Adrenal gland (tissue), 12 donors: ENCODE data around the gene RNF223. TPM values are rescaled to one million over a fixed set of nuclear protein-coding genes. Genes with fewer than 3 reads are reported as not detected.
"Not testable (repeated sequence)": the region's sequence is repeated elsewhere in the genome, so short reads cannot be mapped to it uniquely, and the experiment has no call there.

Experiments
- DNase-seq, 7 donors: peaks; one replicate each; pipeline ENCODE4 v3.0.0-alpha.2; 2019 to 2020
- H3K27ac ChIP-seq, 5 donors: fragments of 200-600 bp; sonication (generic) in 4 of 5; 1 replicate in 3 of 5; 2 replicates in 2 of 5; pipeline versions ENCODE4 v1.5.1 to v1.8.0; 2016 to 2020; ENCODE audit warnings: mild to moderate bottlenecking in 1 of 5
- H3K27me3 ChIP-seq: fragments of 200-600 bp; 2 replicates; pipeline ENCODE4 v1.8.0; 2021
- H3K36me3 ChIP-seq, 2 donors: fragments of 200-600 bp; replicated peaks in 1 of 2; 1 replicate in 1 of 2; 2 replicates in 1 of 2; pipeline versions ENCODE4 v1.5.1 to v1.8.0; 2018 to 2022
- H3K4me1 ChIP-seq, 2 donors: fragments of 200-600 bp; replicated peaks in 1 of 2; 1 replicate in 1 of 2; 2 replicates in 1 of 2; pipeline versions ENCODE4 v1.5.1 to v1.8.0; 2018 to 2021
- H3K4me3 ChIP-seq, 4 donors: fragments of 200-600 bp; sonication (generic) in 3 of 4; one replicate each; pipeline ENCODE4 v1.5.1; 2016 to 2018
- H3K9me3 ChIP-seq, 3 donors: fragments of 200-600 bp; sonication (generic) in 1 of 3; replicated peaks in 1 of 3; 1 replicate in 2 of 3; 2 replicates in 1 of 3; pipeline versions ENCODE4 v1.5.1 to v1.8.0; 2016 to 2021
- CTCF ChIP-seq, 6 experiments: fragments of 450-650 bp in 4 of 6; fragments of 200-600 bp in 2 of 6; sonication (generic) in 1 of 6; IDR thresholded peaks; 1 replicate in 5 of 6; 2 replicates in 1 of 6; pipeline versions ENCODE4 v1.5.1 to v1.8.0; 2016 to 2021; ENCODE audit warnings: antibody characterized with exemption in 6 of 6, mild to moderate bottlenecking in 2 of 6, moderate library complexity in 1 of 6
- POLR2A ChIP-seq, 2 donors: fragments of 450-650 bp; IDR thresholded peaks; one replicate each; pipeline ENCODE4 v1.6.1; 2017; ENCODE audit warnings: antibody characterized with exemption in 2 of 2, mild to moderate bottlenecking in 2 of 2, moderate library complexity in 1 of 2
- WGBS, 4 donors: extraction: QIAGEN DNeasy Blood & Tissue Kit in 2 of 4; methylation state at CpG; one replicate each; pipeline versions ENCODE4 v1.1.5 to v1.1.7; 2013 to 2017; 5-methylcytosine and 5-hydroxymethylcytosine counted together
- intact Hi-C, 2 donors: fragments of 100-400 bp; cut with DNase I; formaldehyde crosslinking; loops; one replicate each; pipeline versions ENCODE4 v1.14.1 to v1.15.0; 2022 to 2023
- polyA plus RNA-seq, 3 donors: library from polyadenylated mRNA; stranded (reverse); fragments of 200-250 nt in 2 of 3; fragments of 350-450 nt in 1 of 3; fragmentation: Illumina TruSeq in 1 of 3; extraction: RNeasy Lipid Tissue Mini Kit (QIAGEN cat#74804) in 1 of 3; gene quantifications; one replicate each; pipeline ENCODE4 v1.2.3, GENCODE V29; 2013 to 2014
- total RNA-seq, 9 donors: library from RNA; depleted of rRNA in 4 of 9; stranded (reverse); fragments of >200 nt in 4 of 9; fragments of 120-200 nt in 1 of 9; fragmentation: NEBNext Ultra II Directional in 1 of 9; extraction: Animal tissue kit (Norgen Biotek cat#: 25700) in 1 of 9; gene quantifications; one replicate each; pipeline versions ENCODE4 v1.1.0 to v1.2.4, GENCODE V29; 2013 to 2023
- donor health status: healthy with polysubstance abuse.
- donor health status: Bipolar disorder and iron deficiency.
- donor health status: DM: yes; HTN: yes; CAD: no.
- donor health status: DM: no; HTN: no; CAD: no.
- donor health status: DM: no; HTN: no; CAD: no.
- donor health status: DM: yes; HTN: yes; CAD: no.

Gene RNF223
- total and polyA plus RNA-seq, 12 donors = 0.03 TPM; not detected in 11

GRCh38 chr1:1079408-1080121 lies 5.5 kb upstream of the RNF223 start:
- no peak for TF ChIP-seq POLR2A (IDR thresholded peaks at IDR 0.05)
- TF ChIP-seq CTCF (IDR thresholded peaks at IDR 0.05) = no peak
- DNase-seq = peak; percentile 29 to 73 (median 58)
- no peak overlapping the region for H3K27ac ChIP-seq
- 0 to 16% (median 2%) methylated on average over 10 to 38 of the region's 38 CpGs for WGBS, 4 donors
- H3K9me3 ChIP-seq = no peaks in the 10 kb centered on the region
- peak overlapping the region in 1 of 4 donors; percentile 35 for H3K4me3 ChIP-seq
- intact Hi-C loops = no loop called here
- H3K36me3 ChIP-seq = no peaks in the 10 kb centered on the region
- peaks cover 8 to 12% of the 10 kb centered on the region in 2 donors for H3K4me1 ChIP-seq
- peaks cover 8% of the 10 kb centered on the region for H3K27me3 ChIP-seq

- H3K9me3 ChIP-seq, H3K36me3 ChIP-seq, intact Hi-C loops, H3K27me3 ChIP-seq, H3K4me3 ChIP-seq, H3K27ac ChIP-seq, DNase-seq: not testable (repeated sequence)
- WGBS, 4 donors = 7 to 65% methylated on average over 3 to 15 of the region's 21 CpGs; no CpG with 5 or more reads in 2 of the 4 donors
- peaks cover 8 to 12% of the 10 kb centered on the region in 2 donors for H3K4me1 ChIP-seq
Measured at GRCh38 chr1:1077396-1077795, 3.3 kb upstream of the RNF223 start.

- Histone ChIP-seq H3K4me3 (no peak overlapping the region), H3K4me1 (peaks cover 8 to 11% of the 10 kb centered on the region in 2 donors), H3K9me3 (no peaks in the 10 kb centered on the region), H3K27me3 (peaks cover 8% of the 10 kb centered on the region), H3K36me3 (no peaks in the 10 kb centered on the region), H3K27ac (no peak overlapping the region)
- no peak for TF ChIP-seq CTCF (IDR thresholded peaks at IDR 0.05)
- TF ChIP-seq POLR2A (IDR thresholded peaks at IDR 0.05) = no peak
- WGBS, 4 donors = 55 to 58% methylated on average over 21 of the region's 21 CpGs; no CpG with 5 or more reads in 2 of the 4 donors
- intact Hi-C loops = no loop called here
- DNase-seq = peak in 1 of 7 donors; percentile 2
Measured at GRCh38 chr1:1075148-1075935, 1.2 kb upstream of the RNF223 start.

- Histone ChIP-seq H3K4me3 (no peak overlapping the region), H3K4me1 (peaks cover 4 to 5% of the 10 kb centered on the region in 2 donors), H3K27ac (no peak overlapping the region), H3K27me3 (peaks cover 9% of the 10 kb centered on the region), H3K36me3 (no peaks in the 10 kb centered on the region), H3K9me3 (no peaks in the 10 kb centered on the region)
- WGBS, 4 donors = 66 to 83% (median 79%) methylated on average over 9 to 14 of the region's 14 CpGs
- DNase-seq = no peak
- intact Hi-C loops = no loop called here
- no peak for TF ChIP-seq CTCF (IDR thresholded peaks at IDR 0.05)
Measured at GRCh38 chr1:1074631-1075147, 583 bp upstream of the RNF223 start.
